Caco-2 (cell line): ENCODE measurements around the gene TMOD1. TPM values are rescaled to one million over a fixed set of nuclear protein-coding genes. Genes with fewer than 3 reads are reported as not detected.
"Not testable (repeated sequence)": the region's sequence is repeated elsewhere in the genome, so short reads cannot be mapped to it uniquely, and the experiment has no call there.

Experiments used
- BruUV-seq: library from RNA; stranded (reverse); fragments of 400-500 nt; replicated peaks from 2 replicates; lab custom pipeline; 2021; lab: Mats Ljungman, UMichigan
- CTCF ChIA-PET: fragments of 300-600 bp; sonication (Branson Sonifier 250); formaldehyde crosslinking; loops from one replicate; lab custom pipeline; 2022; ENCODE audit warnings: antibody characterized with exemption; lab: Charles Lee
- POLR2A ChIA-PET: fragments of 300-600 bp; sonication (Branson Sonifier 250); formaldehyde crosslinking; loops from one replicate; lab custom pipeline; 2022; ENCODE audit warnings: antibody characterized with exemption; lab: Charles Lee
- DNase-seq, 2 experiments: peaks; one replicate each; pipeline versions ENCODE4 v3.0.0 to v3.0.0-alpha.2; 2020 to 2022
- H3K27me3 ChIP-seq: replicated peaks from 2 replicates; pipeline ENCODE4 v1.6.0; 2011; ENCODE audit warnings: low read length; ENCODE audit not compliant: control insufficient read depth, insufficient read depth
- H3K36me3 ChIP-seq: 2 replicates; pipeline ENCODE4 v1.5.1; 2011; ENCODE audit warnings: low read length; ENCODE audit not compliant: control insufficient read depth, insufficient read depth
- H3K4me1 ChIP-seq: fragments of 250-450 bp; sonication (Bioruptor Pico); 2 replicates; pipeline ENCODE4 v1.5.1; 2020; ENCODE audit warnings: mild to moderate bottlenecking
- H3K4me3 ChIP-seq: 2 replicates; pipeline ENCODE4 v1.5.1; 2011; ENCODE audit warnings: low read depth, mild to moderate bottlenecking, control low read depth, low read length
- H3K9me3 ChIP-seq: fragments of 250-450 bp; sonication (Bioruptor Pico); 2 replicates; pipeline ENCODE4 v1.5.1; 2020; ENCODE audit warnings: mild to moderate bottlenecking, moderate library complexity
- H3K27ac Mint-ChIP-seq: one replicate; pipeline ENCODE4 v1.8.0; 2022; ENCODE audit warnings: mixed read lengths; ENCODE audit not compliant: unreplicated experiment
- H3K27me3 Mint-ChIP-seq: one replicate; pipeline ENCODE4 v1.8.0; 2022; ENCODE audit warnings: mixed read lengths; ENCODE audit not compliant: insufficient read depth, unreplicated experiment
- H3K36me3 Mint-ChIP-seq: one replicate; pipeline ENCODE4 v1.8.0; 2022; ENCODE audit warnings: mild to moderate bottlenecking, mixed read lengths; ENCODE audit not compliant: insufficient read depth, unreplicated experiment
- H3K4me1 Mint-ChIP-seq: one replicate; pipeline ENCODE4 v1.8.0; 2022; ENCODE audit warnings: low read depth, mixed read lengths; ENCODE audit not compliant: unreplicated experiment
- H3K4me3 Mint-ChIP-seq: one replicate; pipeline ENCODE4 v1.8.0; 2022; ENCODE audit warnings: mild to moderate bottlenecking, moderate library complexity, mixed read lengths; ENCODE audit not compliant: unreplicated experiment
- H3K9me3 Mint-ChIP-seq: one replicate; pipeline ENCODE4 v1.8.0; 2022; ENCODE audit warnings: mixed read lengths; ENCODE audit not compliant: unreplicated experiment
- intact Hi-C: fragments of 100-400 bp; cut with micrococcal nuclease; formaldehyde crosslinking; loops from one replicate; pipeline ENCODE4 v1.10.0; 2022; ENCODE audit not compliant: unreplicated experiment
- total RNA-seq: library from RNA; stranded (reverse); gene quantifications from 2 replicates; pipeline ENCODE4 v1.2.3, GENCODE V29; 2022
- TF ChIP-seq, protein P1 (sequence below), 2 experiments: fragments of 200-600 bp in 1 of 2; IDR thresholded peaks; 1 replicate in 1 of 2; 2 replicates in 1 of 2; pipeline versions ENCODE4 v1.5.1 to v1.8.0; 2011 to 2022; ENCODE audit warnings: antibody characterized with exemption in 1 of 2, control low read depth in 1 of 2, inconsistent platforms in 1 of 2, low read depth in 1 of 2, low read length in 1 of 2, mild to moderate bottlenecking in 1 of 2, moderate library complexity in 1 of 2; ENCODE audit not compliant: insufficient read depth in 1 of 2, severe bottlenecking in 1 of 2, unreplicated experiment in 1 of 2

The TMOD1 gene
- total RNA-seq, 1 experiment from 2014 or later = 1.1 TPM

DNA sequence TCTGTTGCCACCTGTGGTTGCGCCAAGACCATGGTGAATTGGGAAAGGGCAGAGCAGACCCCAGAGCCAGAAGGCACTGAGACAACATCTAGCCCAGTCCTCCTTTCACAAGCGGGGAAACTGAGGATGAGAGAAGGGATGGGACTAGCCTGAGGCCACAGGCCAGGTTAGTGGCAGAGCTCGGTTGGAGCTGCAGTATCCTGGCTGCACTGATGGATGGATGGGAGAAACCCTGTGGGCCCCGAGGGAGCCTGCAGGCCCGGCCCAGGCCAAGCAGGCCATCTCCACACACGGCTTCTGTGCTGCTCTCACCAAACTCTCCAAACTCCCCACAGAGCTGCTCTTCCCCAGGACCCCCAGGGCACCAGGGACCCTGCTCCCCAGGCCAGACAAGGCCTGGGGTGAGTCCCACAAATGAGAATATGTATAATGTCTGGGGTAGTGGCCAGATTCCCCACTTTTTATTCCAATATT is 71.5 kb downstream of the TMOD1 start:
- TF ChIP-seq, protein P1, sequence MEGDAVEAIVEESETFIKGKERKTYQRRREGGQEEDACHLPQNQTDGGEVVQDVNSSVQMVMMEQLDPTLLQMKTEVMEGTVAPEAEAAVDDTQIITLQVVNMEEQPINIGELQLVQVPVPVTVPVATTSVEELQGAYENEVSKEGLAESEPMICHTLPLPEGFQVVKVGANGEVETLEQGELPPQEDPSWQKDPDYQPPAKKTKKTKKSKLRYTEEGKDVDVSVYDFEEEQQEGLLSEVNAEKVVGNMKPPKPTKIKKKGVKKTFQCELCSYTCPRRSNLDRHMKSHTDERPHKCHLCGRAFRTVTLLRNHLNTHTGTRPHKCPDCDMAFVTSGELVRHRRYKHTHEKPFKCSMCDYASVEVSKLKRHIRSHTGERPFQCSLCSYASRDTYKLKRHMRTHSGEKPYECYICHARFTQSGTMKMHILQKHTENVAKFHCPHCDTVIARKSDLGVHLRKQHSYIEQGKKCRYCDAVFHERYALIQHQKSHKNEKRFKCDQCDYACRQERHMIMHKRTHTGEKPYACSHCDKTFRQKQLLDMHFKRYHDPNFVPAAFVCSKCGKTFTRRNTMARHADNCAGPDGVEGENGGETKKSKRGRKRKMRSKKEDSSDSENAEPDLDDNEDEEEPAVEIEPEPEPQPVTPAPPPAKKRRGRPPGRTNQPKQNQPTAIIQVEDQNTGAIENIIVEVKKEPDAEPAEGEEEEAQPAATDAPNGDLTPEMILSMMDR (IDR thresholded peaks at IDR 0.05; ENCODE audit: insufficient read depth in 1 of 2, low read depth in 1 of 2, low read length in 1 of 2, severe bottlenecking in 1 of 2, unreplicated experiment in 1 of 2) = no peak
- no TSS peak for BruUV-seq
- no peaks in the 10 kb centered on the region for H3K27me3 Mint-ChIP-seq
- Histone ChIP-seq H3K4me3 (no peak overlapping the region), H3K36me3 (no peaks in the 10 kb centered on the region), H3K27me3 (no peaks in the 10 kb centered on the region), H3K4me1 (no peaks in the 10 kb centered on the region), H3K9me3 (no peaks in the 10 kb centered on the region)
- no peak overlapping the region for H3K27ac Mint-ChIP-seq
- no peaks in the 10 kb centered on the region for H3K36me3 Mint-ChIP-seq
- ChIA-PET POLR2A (no interaction called here), CTCF (interaction anchor here (1.1 kb wide), 1 partner anchor 71 kb away, joined by 4 read pairs; the partner anchor contains the start of gene TMOD1)
- no peak for DNase-seq
- intact Hi-C loops = no loop called here
- no peak overlapping the region for H3K4me3 Mint-ChIP-seq
- no peaks in the 10 kb centered on the region for H3K4me1 Mint-ChIP-seq
- H3K9me3 Mint-ChIP-seq = no peaks in the 10 kb centered on the region

DNA sequence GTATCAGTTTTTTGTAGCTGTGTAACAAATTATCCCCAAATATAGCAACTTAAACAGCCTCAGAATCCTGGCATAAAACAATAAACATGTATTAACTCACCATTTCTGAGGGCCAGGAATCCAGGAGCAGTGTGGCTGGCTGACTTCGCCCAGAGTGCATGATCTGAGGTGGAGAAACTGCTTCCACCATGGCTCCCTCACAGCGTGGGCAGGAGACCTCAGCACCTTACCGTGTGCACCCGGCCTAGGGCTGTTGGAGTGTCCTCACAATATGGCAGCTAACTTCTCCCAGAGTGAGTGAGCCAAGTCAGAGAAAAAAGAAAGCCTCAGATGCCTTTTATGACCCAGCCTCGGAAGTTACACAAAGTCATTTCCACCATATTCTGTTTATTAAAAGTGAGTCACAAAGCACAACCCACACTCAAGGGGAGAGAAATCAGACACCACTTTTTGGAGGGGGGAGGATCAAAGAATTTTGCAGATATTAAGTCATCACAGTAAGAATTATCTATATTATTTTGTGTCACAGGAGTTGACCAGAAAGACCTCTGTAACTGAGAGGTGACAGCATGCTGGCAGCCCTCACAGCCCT is 72.1 kb downstream of the TMOD1 start:
- no peaks in the 10 kb centered on the region for H3K27me3 Mint-ChIP-seq
- H3K4me1 ChIP-seq = no peaks in the 10 kb centered on the region
- H3K36me3 Mint-ChIP-seq = no peaks in the 10 kb centered on the region
- H3K9me3 Mint-ChIP-seq = no peaks in the 10 kb centered on the region
- H3K27me3 ChIP-seq = no peaks in the 10 kb centered on the region
- H3K4me3 Mint-ChIP-seq = no peak overlapping the region
- H3K36me3 ChIP-seq = no peaks in the 10 kb centered on the region
- CTCF ChIA-PET = no interaction called here
- DNase-seq = no peak
- no peaks in the 10 kb centered on the region for H3K9me3 ChIP-seq
- BruUV-seq = no TSS peak
- intact Hi-C loops = no loop called here
- no peak overlapping the region for H3K4me3 ChIP-seq
- H3K4me1 Mint-ChIP-seq = no peaks in the 10 kb centered on the region
- TF ChIP-seq, protein P1 (IDR thresholded peaks at IDR 0.05; ENCODE audit: insufficient read depth in 1 of 2, low read depth in 1 of 2, low read length in 1 of 2, severe bottlenecking in 1 of 2, unreplicated experiment in 1 of 2) = no peak
- POLR2A ChIA-PET = no interaction called here
- no peak overlapping the region for H3K27ac Mint-ChIP-seq

DNA sequence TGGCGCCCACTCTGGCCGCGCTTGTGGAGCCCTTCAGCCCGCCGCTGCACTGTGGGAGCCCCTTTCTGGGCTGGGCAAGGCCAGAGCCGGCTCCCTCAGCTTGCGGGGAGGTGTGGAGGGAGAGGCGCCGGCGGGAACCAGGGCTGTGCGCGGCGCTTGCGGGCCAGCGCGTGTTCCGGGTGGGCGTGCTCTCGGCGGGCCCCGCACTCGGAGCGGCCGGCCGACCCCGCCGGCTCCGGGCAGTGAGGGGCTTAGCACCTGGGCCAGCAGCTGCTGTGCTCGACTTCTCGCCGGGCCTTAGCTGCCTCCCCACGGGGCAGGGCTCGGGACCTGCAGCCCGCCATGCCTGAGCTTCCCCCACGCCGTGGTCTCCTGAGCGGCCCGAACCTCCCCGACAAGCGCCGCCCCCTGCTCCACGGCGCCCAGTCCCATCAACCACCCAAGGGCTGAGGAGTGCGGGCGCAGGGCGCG is 72.7 kb downstream of the TMOD1 start:
- H3K4me3 ChIP-seq, H3K9me3 Mint-ChIP-seq, CTCF ChIA-PET, H3K27ac Mint-ChIP-seq, BruUV-seq, intact Hi-C loops, H3K4me1 ChIP-seq, POLR2A ChIA-PET, H3K36me3 Mint-ChIP-seq, H3K4me3 Mint-ChIP-seq, H3K4me1 Mint-ChIP-seq, H3K36me3 ChIP-seq, H3K27me3 ChIP-seq, H3K9me3 ChIP-seq, H3K27me3 Mint-ChIP-seq, DNase-seq: not testable (repeated sequence)

DNA sequence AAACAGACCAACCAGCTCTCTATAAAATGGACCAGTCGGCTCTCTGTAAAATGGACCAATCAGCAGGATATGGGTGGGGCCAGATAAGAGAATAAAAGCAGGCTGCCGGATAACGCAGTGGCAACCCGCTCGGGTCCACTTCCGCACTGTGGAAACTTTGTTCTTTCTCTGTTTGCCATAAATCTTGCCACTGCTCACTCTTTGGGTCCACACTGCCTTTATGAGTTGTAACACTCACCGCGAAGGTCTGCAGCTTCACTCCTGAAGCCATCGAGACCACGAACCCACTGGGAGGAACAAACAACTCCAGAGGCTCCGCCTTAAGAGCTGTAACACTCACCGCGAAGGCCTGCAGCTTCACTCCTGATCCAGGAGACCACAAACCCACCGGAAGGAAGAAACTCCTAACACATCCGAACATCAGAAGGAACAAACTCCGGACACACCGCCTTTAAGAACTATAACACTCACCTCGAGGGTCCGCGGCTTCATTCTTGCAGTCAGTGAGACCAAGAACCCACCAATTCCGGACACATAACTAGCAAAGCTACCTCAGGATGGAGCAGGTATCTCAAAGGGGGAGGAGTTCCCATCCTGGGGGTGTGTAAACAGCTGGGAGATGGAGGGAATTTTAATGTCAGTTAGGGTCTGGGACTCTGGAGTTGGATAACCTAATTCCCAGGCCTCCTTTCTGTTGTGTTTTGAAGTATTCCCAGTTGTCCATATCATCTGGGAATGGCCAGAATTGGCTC is 73.6 kb downstream of the TMOD1 start:
- POLR2A ChIA-PET, H3K27me3 ChIP-seq, H3K36me3 ChIP-seq, BruUV-seq, intact Hi-C loops, CTCF ChIA-PET, H3K4me1 ChIP-seq, H3K4me3 ChIP-seq, H3K27me3 Mint-ChIP-seq, DNase-seq, H3K9me3 Mint-ChIP-seq, H3K4me3 Mint-ChIP-seq, H3K9me3 ChIP-seq, H3K4me1 Mint-ChIP-seq, H3K36me3 Mint-ChIP-seq, H3K27ac Mint-ChIP-seq: not testable (repeated sequence)
